Ecto neural progenitor cell (in vitro differentiated cells): Measurements from ENCODE around the gene FKBP2.

Source experiments
- DNase-seq: peaks from one replicate; pipeline ENCODE4 v3.0.0-alpha.2; 2018; ENCODE audit warnings: low spot score

Gene FKBP2

GRCh38 chr11:64240435-64241240, at the start of gene FKBP2:
Gene FKBP2, plus strand, starts transcription at chr11:64241095. Its CDS starts 1,293 bp downstream, at chr11:64242388.
- peak; percentile 97 for DNase-seq

DNA sequence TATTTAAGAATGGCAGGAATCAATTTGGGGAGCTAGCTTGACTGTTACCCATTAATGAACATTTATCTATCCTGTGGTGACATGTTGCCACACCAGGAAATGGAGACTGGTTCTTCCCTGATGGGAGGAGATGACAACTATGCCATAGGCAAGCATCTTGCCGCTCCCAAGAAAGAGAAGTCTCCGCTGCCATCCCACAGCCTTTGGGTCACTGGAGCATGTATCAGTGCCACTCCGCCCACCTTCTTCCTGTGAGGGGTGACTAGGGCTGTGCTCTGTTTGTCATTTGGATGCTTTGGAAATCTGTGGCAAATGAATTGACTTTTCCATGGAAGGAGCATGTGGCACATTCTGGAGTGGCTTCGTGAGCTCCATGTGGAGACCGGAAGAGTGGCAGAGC, 48.5 kb upstream of the FKBP2 start:
- no peak for DNase-seq

- DNase-seq, result no peak
Observed at GRCh38 chr11:64196626-64197025, 44.3 kb upstream of the FKBP2 start.

DNA sequence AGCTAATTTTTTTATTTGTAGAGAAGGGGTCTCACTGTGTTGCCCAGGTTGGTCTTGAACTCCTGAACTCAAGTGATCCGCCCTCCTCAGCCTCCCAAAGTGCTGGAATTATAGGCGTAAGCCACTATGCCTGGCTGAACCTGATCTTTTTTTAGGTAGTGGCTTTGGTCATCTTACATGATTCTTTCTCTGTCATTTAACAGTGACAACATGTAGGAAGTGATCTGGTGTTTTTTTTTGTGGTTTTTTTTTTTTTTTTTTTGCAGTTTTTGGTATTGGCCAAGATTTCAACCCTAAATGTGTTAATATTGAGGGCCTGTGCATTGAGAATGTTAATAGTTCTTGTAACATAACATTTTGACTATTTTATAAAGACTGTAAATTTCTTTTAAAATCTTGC, 42.4 kb upstream of the FKBP2 start:
- DNase-seq, result no peak

DNA sequence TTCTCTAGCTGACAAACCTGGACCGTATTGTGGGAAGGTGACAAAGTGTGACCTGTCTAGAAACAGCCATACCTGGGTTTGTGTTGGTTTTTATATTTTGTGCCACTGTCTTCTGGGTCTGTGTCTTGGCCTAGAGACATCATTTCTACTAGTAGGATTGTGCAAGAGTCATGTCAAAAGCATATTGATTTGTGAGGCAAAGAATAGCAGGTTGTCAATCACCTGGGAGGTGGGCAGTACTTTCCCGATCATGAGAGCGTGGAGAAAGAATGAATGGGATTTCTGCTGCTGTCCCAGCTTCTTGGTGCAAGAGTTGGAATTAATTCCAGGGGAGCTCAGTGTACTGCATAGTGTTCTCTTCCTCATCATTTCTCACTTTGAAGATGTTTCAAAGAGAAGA, 39.4 kb upstream of the FKBP2 start:
- DNase-seq, result no peak

GRCh38 chr11:64202992-64203391, 37.9 kb upstream of the FKBP2 start:
- DNase-seq, result no peak

- no peak for DNase-seq
Observed at GRCh38 chr11:64203421-64204079, 37.3 kb upstream of the FKBP2 start.

GRCh38 chr11:64204080-64204440, 36.8 kb upstream of the FKBP2 start:
- DNase-seq, result no peak

- peak; percentile 54 for DNase-seq
Observed at GRCh38 chr11:64204464-64204989, 36.4 kb upstream of the FKBP2 start.

DNA sequence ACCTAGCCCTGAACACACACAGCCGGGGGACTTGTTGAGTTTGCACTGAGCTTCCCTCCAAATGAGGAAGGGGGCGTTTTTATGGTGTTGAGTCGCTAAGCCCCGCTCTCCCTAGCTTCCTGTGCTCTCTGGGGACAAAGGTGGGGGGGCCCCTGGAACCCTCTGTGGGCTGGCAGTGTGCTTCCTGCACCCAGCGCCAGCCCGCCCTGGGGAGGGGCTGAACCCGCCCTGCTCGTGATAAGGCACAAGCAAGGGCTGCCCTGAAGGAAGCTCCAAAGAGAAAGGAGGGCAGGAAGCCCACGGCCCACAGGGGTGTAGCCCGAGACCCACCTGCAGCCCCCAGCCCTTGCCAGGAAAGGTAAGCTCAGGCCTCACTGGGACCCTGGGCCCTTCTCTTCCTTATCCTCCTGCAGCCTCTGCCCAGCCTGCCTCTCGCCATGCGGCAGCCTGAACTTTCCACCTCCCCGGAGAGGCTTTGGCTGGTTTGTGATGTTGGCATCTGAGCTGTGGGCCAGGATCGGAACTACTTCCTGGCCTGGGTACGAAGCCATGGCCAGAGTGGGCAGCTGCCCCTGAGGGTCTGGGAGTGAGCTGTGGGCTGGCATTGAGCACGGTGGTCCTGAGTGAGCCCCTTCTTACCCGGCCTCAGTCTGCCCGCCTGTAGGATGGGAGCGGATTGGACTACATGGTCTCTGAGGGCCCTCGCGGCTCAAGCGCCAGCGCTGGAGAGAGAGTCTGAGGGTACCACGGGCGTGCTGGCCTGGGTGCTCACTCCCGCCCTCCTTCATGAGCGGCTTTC, 34.2 kb upstream of the FKBP2 start, which contains the start of gene FERMT3:
Gene FERMT3, plus strand, starts transcription at position 265 of the 799 bp plus-strand sequence. CDS start 644 bp downstream, outside the sequence.
- DNase-seq, result no peak

- DNase-seq, result peak; percentile 48
Observed at GRCh38 chr11:64207256-64208085, 33.4 kb upstream of the FKBP2 start.

DNA sequence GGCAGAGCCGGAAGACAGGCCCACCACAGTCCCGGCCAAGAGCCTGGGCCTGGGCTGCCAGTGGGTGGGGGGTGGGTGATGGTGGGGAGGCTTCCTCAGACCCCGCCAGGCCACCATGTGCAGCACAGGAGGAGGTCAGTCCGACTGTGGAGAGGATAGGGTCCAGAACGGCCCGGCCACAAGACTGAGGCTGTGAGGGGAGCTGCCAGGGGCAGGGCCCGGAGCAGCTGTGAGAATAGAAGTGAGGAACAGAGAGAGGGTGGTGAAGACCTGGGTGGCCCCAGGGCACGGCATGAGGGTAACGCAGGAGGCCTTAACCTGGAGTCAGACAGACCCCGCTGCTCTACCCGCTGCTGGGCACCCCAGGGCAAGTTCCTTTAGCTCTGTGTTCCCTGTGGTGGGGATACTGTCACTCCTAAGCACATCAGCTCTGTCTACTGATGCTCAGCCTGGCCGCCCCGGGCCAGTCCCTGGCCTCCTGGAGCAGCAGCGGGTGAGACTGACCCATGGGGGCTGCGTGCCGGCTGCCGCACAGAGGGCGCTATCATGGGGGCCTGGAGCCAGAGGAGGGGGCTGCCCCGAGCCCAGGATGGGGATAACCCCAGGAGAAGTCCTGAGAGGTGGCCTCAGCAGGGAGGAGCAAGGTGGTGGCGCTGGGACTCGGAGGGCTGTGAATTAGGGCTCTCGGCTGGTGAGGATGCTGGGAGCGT, 32.7 kb upstream of the FKBP2 start:
- DNase-seq, result peak; percentile 44

- DNase-seq, result no peak
Observed at GRCh38 chr11:64208796-64209562, 31.9 kb upstream of the FKBP2 start.

DNA sequence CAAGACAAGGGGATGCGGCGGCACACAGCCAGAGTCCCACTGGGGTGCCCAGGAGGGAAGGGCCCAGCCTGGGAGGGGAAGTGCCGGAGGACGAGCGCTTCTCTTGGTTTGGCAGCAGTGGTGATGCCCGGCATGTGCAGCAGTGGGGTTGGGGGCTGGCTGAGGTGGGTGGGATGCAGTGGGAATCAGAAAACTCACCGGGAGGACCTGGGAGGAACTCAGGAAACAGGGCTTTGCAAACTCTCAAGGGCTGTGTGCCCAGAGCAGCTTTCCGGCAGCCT, 31.4 kb upstream of the FKBP2 start:
- no peak for DNase-seq

- DNase-seq, result no peak
Observed at GRCh38 chr11:64210301-64211020, 30.4 kb upstream of the FKBP2 start.

GRCh38 chr11:64211181-64211872, 29.6 kb upstream of the FKBP2 start:
- DNase-seq, result no peak

DNA sequence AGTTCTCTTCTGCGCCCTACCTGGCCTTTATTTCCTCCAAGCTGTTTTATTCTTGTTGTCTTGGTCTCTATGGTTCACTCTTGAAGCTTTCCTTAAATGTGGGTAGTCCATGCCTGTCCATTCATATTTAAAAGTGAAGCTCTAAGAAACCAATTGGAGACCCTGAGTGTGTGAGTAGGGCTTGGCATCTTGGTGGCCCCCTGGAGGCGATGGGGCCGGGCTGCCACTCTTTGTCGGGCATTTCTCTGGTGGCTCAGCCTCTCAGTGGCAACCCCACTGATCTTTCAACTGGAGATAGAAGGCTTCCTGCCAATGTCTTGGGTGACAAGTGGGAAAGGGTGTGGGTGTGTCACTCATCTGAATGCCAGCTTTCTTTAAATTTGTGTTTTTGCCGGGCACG, 24.0 kb upstream of the FKBP2 start:
- no peak for DNase-seq

GRCh38 chr11:64218628-64219353, 22.1 kb upstream of the FKBP2 start:
- no peak for DNase-seq

DNA sequence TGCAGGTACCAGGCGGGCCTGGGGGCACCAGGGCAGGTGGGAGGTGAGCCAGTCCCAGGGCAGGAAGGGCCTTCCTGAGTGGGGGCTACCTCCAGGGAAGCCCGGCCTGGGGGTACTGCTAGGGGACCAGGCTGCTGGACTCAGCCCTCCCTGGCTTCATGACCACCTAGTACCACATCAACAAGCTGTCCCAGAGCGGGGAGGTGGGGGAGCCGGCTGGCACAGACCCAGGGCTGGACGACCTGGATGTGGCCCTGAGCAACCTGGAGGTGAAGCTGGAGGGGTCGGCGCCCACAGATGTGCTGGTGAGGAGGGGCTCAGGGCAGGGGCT, 21.6 kb upstream of the FKBP2 start:
- no peak for DNase-seq
